GM21515 (cell line): Measurements from ENCODE around the gene RPS6KA5.
"Not testable (repeated sequence)": the region's sequence is repeated elsewhere in the genome, so short reads cannot be mapped to it uniquely, and the experiment has no call there.

ENCODE experiments used
- ATAC-seq: cut with Tn5 transposase; IDR thresholded peaks from one replicate; pipeline ENCODE4 v1.9.1; 2021; ENCODE audit not compliant: unreplicated experiment

RPS6KA5 gene

GRCh38 chr14:91060351-91061055, at the start of gene RPS6KA5:
RPS6KA5 (minus strand) TSS chr14:91060641; CDS start chr14:91060434, 207 bp downstream.
- peak; percentile 89 for ATAC-seq

GRCh38 chr14:91108941-91109611, 48.6 kb upstream of the RPS6KA5 start:
- no peak for ATAC-seq

GRCh38 chr14:91103116-91103515, 42.7 kb upstream of the RPS6KA5 start:
- ATAC-seq, result no peak

- ATAC-seq, result no peak
Measured at GRCh38 chr14:91100102-91100501, 39.7 kb upstream of the RPS6KA5 start.

GRCh38 chr14:91098591-91098990, 38.1 kb upstream of the RPS6KA5 start:
- no peak for ATAC-seq

GRCh38 chr14:91097657-91098056, 37.2 kb upstream of the RPS6KA5 start:
- ATAC-seq, result not testable (repeated sequence)

- ATAC-seq, result no peak
Measured at GRCh38 chr14:91095178-91095577, 34.7 kb upstream of the RPS6KA5 start.

GRCh38 chr14:91094772-91095171, 34.3 kb upstream of the RPS6KA5 start:
- ATAC-seq, result no peak

GRCh38 chr14:91093743-91094472, 33.5 kb upstream of the RPS6KA5 start:
- ATAC-seq, result not testable (repeated sequence)

GRCh38 chr14:91092073-91092472, 31.6 kb upstream of the RPS6KA5 start:
- no peak for ATAC-seq

GRCh38 chr14:91090743-91091142, 30.3 kb upstream of the RPS6KA5 start:
- no peak for ATAC-seq

GRCh38 chr14:91089958-91090535, 29.6 kb upstream of the RPS6KA5 start:
- no peak for ATAC-seq

- ATAC-seq, result no peak
Measured at GRCh38 chr14:91088585-91089235, 28.3 kb upstream of the RPS6KA5 start.

GRCh38 chr14:91087470-91087869, 27.0 kb upstream of the RPS6KA5 start:
- ATAC-seq, result not testable (repeated sequence)

GRCh38 chr14:91084516-91084915, 24.1 kb upstream of the RPS6KA5 start:
- no peak for ATAC-seq

GRCh38 chr14:91082282-91082681, 21.8 kb upstream of the RPS6KA5 start:
- ATAC-seq, result no peak

GRCh38 chr14:91080071-91080470, 19.6 kb upstream of the RPS6KA5 start:
- ATAC-seq, result no peak

GRCh38 chr14:91078095-91078737, 17.8 kb upstream of the RPS6KA5 start:
- peak; percentile 56 for ATAC-seq

GRCh38 chr14:91075553-91075952, 15.1 kb upstream of the RPS6KA5 start:
- no peak for ATAC-seq

GRCh38 chr14:91070572-91070971, 10.1 kb upstream of the RPS6KA5 start:
- no peak for ATAC-seq
